Left lung (tissue), 10 donors: Measurements from ENCODE around the gene RNF168. TPM values are rescaled to one million over a fixed set of nuclear protein-coding genes. Genes with fewer than 3 reads are reported as not detected.
"Not testable (repeated sequence)": the region's sequence is repeated elsewhere in the genome, so short reads cannot be mapped to it uniquely, and the experiment has no call there.

Experiments
- ATAC-seq: fragments of 200-7000 bp; cut with Tn5 transposase; one replicate; pipeline ENCODE4 v1.9.1; 2020; ENCODE audit warnings: moderate library complexity
- DNase-seq, 4 donors: peaks; one replicate each; pipeline ENCODE4 v3.0.0-alpha.2; 2013 to 2020
- H3K27ac ChIP-seq, 2 donors: fragments of 200-600 bp; sonication (generic) in 1 of 2; one replicate each; pipeline versions ENCODE4 v1.5.0 to v1.8.0; 2020 to 2021
- H3K27me3 ChIP-seq, 2 donors: fragments of 200-600 bp; sonication (generic) in 1 of 2; one replicate each; pipeline versions ENCODE4 v1.5.0 to v1.8.0; 2020 to 2021
- H3K36me3 ChIP-seq, 2 donors: fragments of 200-600 bp; sonication (generic) in 1 of 2; one replicate each; pipeline versions ENCODE4 v1.5.0 to v1.8.0; 2020 to 2021
- H3K4me1 ChIP-seq, 2 donors: fragments of 200-600 bp; one replicate each; pipeline ENCODE4 v1.8.0; 2021
- H3K4me3 ChIP-seq, 2 donors: fragments of 200-600 bp; sonication (generic) in 1 of 2; one replicate each; pipeline versions ENCODE4 v1.5.0 to v1.8.0; 2020 to 2021; ENCODE audit warnings: mild to moderate bottlenecking in 1 of 2
- H3K9me3 ChIP-seq, 2 donors: fragments of 200-600 bp; sonication (generic) in 1 of 2; one replicate each; pipeline versions ENCODE4 v1.5.0 to v1.8.0; 2020 to 2021
- CTCF ChIP-seq, 2 donors: fragments of 200-600 bp; sonication (generic) in 1 of 2; IDR thresholded peaks; one replicate each; pipeline versions ENCODE4 v1.5.0 to v1.8.0; 2021; ENCODE audit warnings: antibody characterized with exemption in 2 of 2
- intact Hi-C, 2 donors: fragments of 100-400 bp; cut with DNase I; formaldehyde crosslinking; loops; one replicate each; pipeline versions ENCODE4 v1.11.2 to v1.14.2; 2022
- polyA plus RNA-seq, 6 donors: library from polyadenylated mRNA; unstranded; fragments of 120-200 nt; gene quantifications; one replicate each; pipeline ENCODE4 v1.2.1, GENCODE V29; 2013; ENCODE audit not compliant: insufficient read length in 6 of 6
- total RNA-seq, 2 donors: library from RNA; stranded (reverse); fragmentation: NEBNext Ultra II Directional; extraction: Animal tissue kit (Norgen Biotek cat#: 25700); gene quantifications; one replicate each; pipeline ENCODE4 v1.2.1, GENCODE V29; 2021
- donor health status: DM: no; HTN: yes; CAD: no.
- donor health status: DM: no; HTN: no; CAD: no.

RNF168 gene
- total and polyA plus RNA-seq, 8 donors = 18.1 to 30.0 (median 19.0) TPM

- intact Hi-C loops = no loop called here
- TF ChIP-seq CTCF (IDR thresholded peaks at IDR 0.05) = no peak
- Histone ChIP-seq H3K9me3 (no peaks in the 10 kb centered on the region), H3K36me3 (no peaks in the 10 kb centered on the region), H3K4me3 (no peak overlapping the region), H3K4me1 (peaks cover 0 to 4% of the 10 kb centered on the region in 2 donors), H3K27me3 (peaks cover 0 to 22% of the 10 kb centered on the region in 2 donors), H3K27ac (no peak overlapping the region)
- DNase-seq (no peak), ATAC-seq (no peak)
Measured at GRCh38 chr3:196531418-196531817, 27.9 kb upstream of the RNF168 start.

GRCh38 chr3:196528639-196529233 lies 25.2 kb upstream of the RNF168 start:
- TF ChIP-seq CTCF (IDR thresholded peaks at IDR 0.05) = peak; percentile 85 to 95
- intact Hi-C loops = loop anchor here in 1 of 2 donors (10.0 kb wide), 1 partner anchor 274 kb away; no protein-coding TSS in a partner anchor
- Histone ChIP-seq H3K4me1 (peaks cover 0 to 4% of the 10 kb centered on the region in 2 donors), H3K36me3 (no peaks in the 10 kb centered on the region), H3K4me3 (peak overlapping the region; percentile 32 to 43), H3K9me3 (no peaks in the 10 kb centered on the region), H3K27me3 (peaks cover 0 to 16% of the 10 kb centered on the region in 2 donors), H3K27ac (peak overlapping the region; percentile 7 to 38)
- DNase-seq (peak; percentile 8 to 99 (median 80)), ATAC-seq (peak; percentile 100)

GRCh38 chr3:196525141-196525540 lies 21.6 kb upstream of the RNF168 start:
- Histone ChIP-seq H3K27ac (no peak overlapping the region), H3K9me3 (peaks cover 0 to 23% of the 10 kb centered on the region in 2 donors), H3K4me3 (no peak overlapping the region), H3K27me3 (peaks cover 0 to 12% of the 10 kb centered on the region in 2 donors), H3K4me1 (peaks cover 0 to 4% of the 10 kb centered on the region in 2 donors), H3K36me3 (no peaks in the 10 kb centered on the region)
- TF ChIP-seq CTCF (IDR thresholded peaks at IDR 0.05) = no peak
- intact Hi-C loops = loop anchor here in 1 of 2 donors (10.0 kb wide), 1 partner anchor 270 kb away; no protein-coding TSS in a partner anchor
- ATAC-seq (no peak), DNase-seq (no peak)

GRCh38 chr3:196524527-196524926 lies 21.0 kb upstream of the RNF168 start:
- intact Hi-C loops = loop anchor here in 1 of 2 donors (10.0 kb wide), 1 partner anchor 270 kb away; no protein-coding TSS in a partner anchor
- Histone ChIP-seq H3K27ac (no peak overlapping the region), H3K27me3 (peaks cover 0 to 12% of the 10 kb centered on the region in 2 donors), H3K9me3 (peaks cover 0 to 29% of the 10 kb centered on the region in 2 donors), H3K4me1 (peaks cover 0 to 4% of the 10 kb centered on the region in 2 donors), H3K4me3 (no peak overlapping the region), H3K36me3 (no peaks in the 10 kb centered on the region)
- ATAC-seq (no peak), DNase-seq (no peak)
- TF ChIP-seq CTCF (IDR thresholded peaks at IDR 0.05) = no peak

- intact Hi-C loops = loop anchor here in 1 of 2 donors (10.0 kb wide), 1 partner anchor 269 kb away; no protein-coding TSS in a partner anchor
Measured at GRCh38 chr3:196523841-196524240, 20.3 kb upstream of the RNF168 start.

GRCh38 chr3:196521291-196521690 lies 17.7 kb upstream of the RNF168 start:
- DNase-seq, H3K4me3 ChIP-seq, H3K36me3 ChIP-seq, H3K4me1 ChIP-seq, H3K27ac ChIP-seq, H3K27me3 ChIP-seq, ATAC-seq: not testable (repeated sequence)
- H3K9me3 ChIP-seq = peaks cover 0 to 57% of the 10 kb centered on the region in 2 donors
- intact Hi-C loops = loop anchor here in 1 of 2 donors (10.0 kb wide), 1 partner anchor 266 kb away; no protein-coding TSS in a partner anchor

More at GRCh38 chr3:196523841-196524240, 20.3 kb upstream of the RNF168 start:
- DNase-seq (no peak), ATAC-seq (no peak)
- Histone ChIP-seq H3K27me3 (peaks cover 0 to 5% of the 10 kb centered on the region in 2 donors), H3K36me3 (no peaks in the 10 kb centered on the region), H3K4me3 (no peak overlapping the region), H3K27ac (no peak overlapping the region), H3K9me3 (peaks cover 0 to 36% of the 10 kb centered on the region in 2 donors), H3K4me1 (peaks cover 0 to 4% of the 10 kb centered on the region in 2 donors)
- TF ChIP-seq CTCF (IDR thresholded peaks at IDR 0.05) = no peak
